WTC11 (cell line): Measurements from ENCODE around the gene BSN. TPM values are rescaled to one million over a fixed set of nuclear protein-coding genes. Genes with fewer than 3 reads are reported as not detected.

Experiments
- ATAC-seq: fragments of 200-7000 bp; cut with Tn5 transposase; 2 replicates; pipeline ENCODE4 v1.10.0; 2021; ENCODE audit warnings: mild to moderate bottlenecking, moderate library complexity
- CTCF ChIA-PET: fragments of 300-600 bp; sonication (Branson Sonifier 250); formaldehyde crosslinking; loops from one replicate; lab custom pipeline; 2021; ENCODE audit warnings: antibody characterized with exemption; lab: Charles Lee
- POLR2A ChIA-PET: fragments of 350-600 bp; sonication (Branson Sonifier 250); formaldehyde crosslinking; loops from one replicate; lab custom pipeline; 2021; ENCODE audit warnings: antibody characterized with exemption; lab: Charles Lee
- DNase-seq: peaks from one replicate; pipeline ENCODE4 v3.0.0; 2021; ENCODE audit warnings: low spot score
- H3K27ac Mint-ChIP-seq: 2 replicates; pipeline ENCODE4 v1.8.0; 2021; ENCODE audit warnings: mixed read lengths
- H3K27me3 Mint-ChIP-seq: 2 replicates; pipeline ENCODE4 v1.8.0; 2021; ENCODE audit warnings: low read depth, mild to moderate bottlenecking, moderate library complexity, mixed read lengths
- H3K36me3 Mint-ChIP-seq: 2 replicates; pipeline ENCODE4 v1.8.0; 2021; ENCODE audit warnings: mixed read lengths
- H3K4me1 Mint-ChIP-seq: 2 replicates; pipeline ENCODE4 v1.8.0; 2022; ENCODE audit warnings: mixed read lengths
- H3K4me3 Mint-ChIP-seq: 2 replicates; pipeline ENCODE4 v1.8.0; 2021; ENCODE audit warnings: mild to moderate bottlenecking, moderate library complexity, mixed read lengths
- H3K9me3 Mint-ChIP-seq: 2 replicates; pipeline ENCODE4 v1.8.0; 2021; ENCODE audit warnings: mixed read lengths
- CREM ChIP-seq: sonication (generic); formaldehyde crosslinking; IDR thresholded peaks from 2 replicates; pipeline ENCODE4 v1.8.1; 2022; ENCODE audit warnings: mild to moderate bottlenecking, missing genetic modification reagents, moderate library complexity
- FOXP1 ChIP-seq: sonication (generic); formaldehyde crosslinking; IDR thresholded peaks from 2 replicates; pipeline ENCODE4 v1.8.0; 2022; ENCODE audit warnings: missing genetic modification reagents, mild to moderate bottlenecking, moderate library complexity, borderline replicate concordance
- GABPB1 ChIP-seq: sonication (generic); formaldehyde crosslinking; IDR thresholded peaks from 2 replicates; pipeline ENCODE4 v1.8.1; 2023; ENCODE audit warnings: mild to moderate bottlenecking, missing genetic modification reagents
- KAT7 ChIP-seq: sonication (generic); formaldehyde crosslinking; IDR thresholded peaks from 2 replicates; pipeline ENCODE4 v1.8.1; 2023; ENCODE audit warnings: missing genetic modification reagents, mild to moderate bottlenecking, borderline replicate concordance
- MLX ChIP-seq: sonication (generic); formaldehyde crosslinking; IDR thresholded peaks from 2 replicates; pipeline ENCODE4 v1.8.1; 2023; ENCODE audit warnings: mild to moderate bottlenecking, missing genetic modification reagents, moderate library complexity
- NR3C1 ChIP-seq: sonication (generic); formaldehyde crosslinking; conservative IDR thresholded peaks from 2 replicates; pipeline ENCODE4 v1.8.1; 2023; ENCODE audit warnings: low read depth, mild to moderate bottlenecking, missing genetic modification reagents
- OVOL2 ChIP-seq: fragments of 250-450 bp; sonication (Bioruptor Pico); IDR thresholded peaks from 2 replicates; pipeline ENCODE4 v1.9.0; 2021; ENCODE audit warnings: mild to moderate bottlenecking, borderline replicate concordance
- RORB ChIP-seq: fragments of 250-450 bp; sonication (Bioruptor Pico); IDR thresholded peaks from 2 replicates; pipeline ENCODE4 v1.9.0; 2021; ENCODE audit warnings: mild to moderate bottlenecking
- SMAD4 ChIP-seq: sonication (generic); formaldehyde crosslinking; IDR thresholded peaks from 2 replicates; pipeline ENCODE4 v1.8.0; 2022; ENCODE audit warnings: mild to moderate bottlenecking, missing genetic modification reagents
- STAT6 ChIP-seq: sonication (generic); formaldehyde crosslinking; conservative IDR thresholded peaks from 2 replicates; pipeline ENCODE4 v1.8.1; 2023; ENCODE audit warnings: mild to moderate bottlenecking, low read depth, missing genetic modification reagents, moderate library complexity
- ZNF121 ChIP-seq: sonication (generic); formaldehyde crosslinking; IDR thresholded peaks from 2 replicates; pipeline ENCODE4 v1.8.0; 2023; ENCODE audit warnings: missing genetic modification reagents
- ZNF138 ChIP-seq: sonication (generic); formaldehyde crosslinking; conservative IDR thresholded peaks from 2 replicates; pipeline ENCODE4 v1.8.1; 2022; ENCODE audit warnings: mild to moderate bottlenecking, moderate library complexity, missing genetic modification reagents
- ZNF263 ChIP-seq: sonication (generic); formaldehyde crosslinking; IDR thresholded peaks from 2 replicates; pipeline ENCODE4 v1.8.1; 2022; ENCODE audit warnings: low read depth, mild to moderate bottlenecking, moderate library complexity, missing genetic modification reagents
- ZNF396 ChIP-seq: fragments of 250-450 bp; sonication (Bioruptor Pico); IDR thresholded peaks from 2 replicates; pipeline ENCODE4 v1.8.0; 2021; ENCODE audit warnings: mild to moderate bottlenecking, moderate library complexity, borderline replicate concordance
- ZNF423 ChIP-seq: fragments of 250-450 bp; sonication (Bioruptor Pico); IDR thresholded peaks from 2 replicates; pipeline ENCODE4 v2.1.2; 2022; ENCODE audit warnings: mild to moderate bottlenecking, moderate library complexity
- ZNF671 ChIP-seq: fragments of 250-450 bp; sonication (Bioruptor Pico); IDR thresholded peaks from 2 replicates; pipeline ENCODE4 v1.8.0; 2021; ENCODE audit warnings: mild to moderate bottlenecking
- ZSCAN18 ChIP-seq: fragments of 250-450 bp; sonication (Bioruptor Pico); IDR thresholded peaks from 2 replicates; pipeline ENCODE4 v2.1.2; 2022; ENCODE audit warnings: mild to moderate bottlenecking, moderate library complexity
- total RNA-seq: library from RNA; stranded (reverse); gene quantifications from 3 replicates; pipeline ENCODE4 v1.2.3, GENCODE V29; 2021
- TF ChIP-seq, protein P1 (sequence below): sonication (generic); formaldehyde crosslinking; IDR thresholded peaks from 2 replicates; pipeline ENCODE4 v1.8.1; 2023; ENCODE audit warnings: mild to moderate bottlenecking, missing genetic modification reagents, borderline replicate concordance
- TF ChIP-seq, protein P2 (sequence below): sonication (generic); formaldehyde crosslinking; IDR thresholded peaks from 2 replicates; pipeline ENCODE4 v1.8.1; 2022; ENCODE audit warnings: low read depth, missing genetic modification reagents, borderline replicate concordance
- TF ChIP-seq, protein P3 (sequence below): fragments of 250-450 bp; sonication (Bioruptor Pico); IDR thresholded peaks from 2 replicates; pipeline ENCODE4 v1.8.0; 2021; ENCODE audit warnings: mild to moderate bottlenecking

BSN gene
- total RNA-seq, 1 experiment from 2014 or later: 2.8 TPM

DNA sequence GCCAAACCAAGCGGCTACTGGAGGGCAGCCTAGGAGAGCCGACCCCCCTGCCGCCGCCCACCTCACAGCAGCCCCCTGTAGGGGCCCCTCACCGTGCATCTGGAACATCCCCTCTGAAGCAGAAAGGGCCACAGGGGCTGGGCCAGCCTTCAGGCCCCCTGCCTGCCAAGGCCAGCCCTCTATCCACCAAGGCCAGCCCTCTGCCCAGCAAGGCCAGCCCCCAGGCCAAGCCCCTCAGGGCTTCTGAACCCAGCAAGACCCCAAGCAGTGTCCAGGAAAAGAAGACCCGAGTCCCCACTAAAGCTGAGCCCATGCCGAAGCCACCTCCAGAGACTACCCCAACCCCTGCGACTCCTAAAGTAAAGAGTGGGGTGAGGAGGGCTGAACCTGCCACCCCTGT is 96.4 kb downstream of the BSN start:
- ATAC-seq (no peak), DNase-seq (no peak)
- no peak for TF ChIP-seq ZNF423 (CRISPR knock-in tag)
- TF ChIP-seq ZNF138: no peak
- no peak for TF ChIP-seq STAT6 (CRISPR knock-in tag)
- no peak for TF ChIP-seq KAT7 (CRISPR knock-in tag)
- TF ChIP-seq RORB (CRISPR knock-in tag): no peak
- no peak for TF ChIP-seq ZNF121 (CRISPR knock-in tag)
- no peak for TF ChIP-seq GABPB1 (CRISPR knock-in tag)
- no peak for TF ChIP-seq FOXP1
- TF ChIP-seq ZNF671 (CRISPR knock-in tag): no peak
- TF ChIP-seq, protein P1, sequence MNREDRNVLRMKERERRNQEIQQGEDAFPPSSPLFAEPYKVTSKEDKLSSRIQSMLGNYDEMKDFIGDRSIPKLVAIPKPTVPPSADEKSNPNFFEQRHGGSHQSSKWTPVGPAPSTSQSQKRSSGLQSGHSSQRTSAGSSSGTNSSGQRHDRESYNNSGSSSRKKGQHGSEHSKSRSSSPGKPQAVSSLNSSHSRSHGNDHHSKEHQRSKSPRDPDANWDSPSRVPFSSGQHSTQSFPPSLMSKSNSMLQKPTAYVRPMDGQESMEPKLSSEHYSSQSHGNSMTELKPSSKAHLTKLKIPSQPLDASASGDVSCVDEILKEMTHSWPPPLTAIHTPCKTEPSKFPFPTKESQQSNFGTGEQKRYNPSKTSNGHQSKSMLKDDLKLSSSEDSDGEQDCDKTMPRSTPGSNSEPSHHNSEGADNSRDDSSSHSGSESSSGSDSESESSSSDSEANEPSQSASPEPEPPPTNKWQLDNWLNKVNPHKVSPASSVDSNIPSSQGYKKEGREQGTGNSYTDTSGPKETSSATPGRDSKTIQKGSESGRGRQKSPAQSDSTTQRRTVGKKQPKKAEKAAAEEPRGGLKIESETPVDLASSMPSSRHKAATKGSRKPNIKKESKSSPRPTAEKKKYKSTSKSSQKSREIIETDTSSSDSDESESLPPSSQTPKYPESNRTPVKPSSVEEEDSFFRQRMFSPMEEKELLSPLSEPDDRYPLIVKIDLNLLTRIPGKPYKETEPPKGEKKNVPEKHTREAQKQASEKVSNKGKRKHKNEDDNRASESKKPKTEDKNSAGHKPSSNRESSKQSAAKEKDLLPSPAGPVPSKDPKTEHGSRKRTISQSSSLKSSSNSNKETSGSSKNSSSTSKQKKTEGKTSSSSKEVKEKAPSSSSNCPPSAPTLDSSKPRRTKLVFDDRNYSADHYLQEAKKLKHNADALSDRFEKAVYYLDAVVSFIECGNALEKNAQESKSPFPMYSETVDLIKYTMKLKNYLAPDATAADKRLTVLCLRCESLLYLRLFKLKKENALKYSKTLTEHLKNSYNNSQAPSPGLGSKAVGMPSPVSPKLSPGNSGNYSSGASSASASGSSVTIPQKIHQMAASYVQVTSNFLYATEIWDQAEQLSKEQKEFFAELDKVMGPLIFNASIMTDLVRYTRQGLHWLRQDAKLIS (CRISPR knock-in tag): no peak
- Mint-ChIP-seq H3K27me3 (no peaks in the 10 kb centered on the region), H3K27ac (no peak overlapping the region), H3K9me3 (no peaks in the 10 kb centered on the region), H3K4me3 (no peak overlapping the region), H3K36me3 (no peaks in the 10 kb centered on the region), H3K4me1 (no peaks in the 10 kb centered on the region)
- ChIA-PET CTCF (no interaction called here), POLR2A (no interaction called here)

DNA sequence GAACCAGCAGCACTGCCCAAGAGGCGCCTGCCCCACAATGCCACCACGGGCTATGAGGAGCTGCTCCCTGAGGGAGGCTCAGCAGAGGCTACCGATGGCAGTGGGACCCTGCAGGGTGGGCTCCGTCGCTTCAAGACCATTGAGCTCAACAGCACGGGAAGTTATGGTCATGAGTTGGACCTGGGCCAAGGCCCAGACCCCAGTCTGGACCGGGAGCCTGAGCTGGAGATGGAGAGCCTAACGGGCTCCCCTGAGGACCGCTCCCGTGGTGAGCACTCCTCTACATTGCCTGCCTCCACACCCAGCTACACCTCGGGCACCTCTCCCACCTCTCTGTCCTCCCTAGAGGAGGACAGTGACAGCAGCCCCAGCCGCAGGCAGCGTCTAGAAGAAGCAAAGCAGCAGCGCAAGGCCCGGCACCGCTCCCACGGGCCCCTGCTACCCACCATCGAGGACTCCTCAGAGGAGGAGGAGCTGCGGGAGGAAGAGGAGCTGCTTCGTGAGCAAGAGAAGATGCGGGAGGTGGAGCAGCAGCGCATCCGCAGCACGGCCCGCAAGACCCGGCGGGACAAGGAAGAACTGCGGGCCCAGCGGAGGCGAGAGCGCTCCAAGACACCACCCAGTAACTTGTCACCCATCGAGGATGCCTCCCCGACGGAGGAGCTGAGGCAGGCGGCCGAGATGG is 98.1 kb downstream of the BSN start:
- Mint-ChIP-seq H3K27me3 (no peaks in the 10 kb centered on the region), H3K9me3 (no peaks in the 10 kb centered on the region), H3K36me3 (no peaks in the 10 kb centered on the region), H3K27ac (no peak overlapping the region), H3K4me1 (no peaks in the 10 kb centered on the region), H3K4me3 (no peak overlapping the region)
- DNase-seq (no peak), ATAC-seq (no peak)
- TF ChIP-seq ZNF423 (CRISPR knock-in tag) (no peak), NR3C1 (no peak)
- TF ChIP-seq, protein P2, sequence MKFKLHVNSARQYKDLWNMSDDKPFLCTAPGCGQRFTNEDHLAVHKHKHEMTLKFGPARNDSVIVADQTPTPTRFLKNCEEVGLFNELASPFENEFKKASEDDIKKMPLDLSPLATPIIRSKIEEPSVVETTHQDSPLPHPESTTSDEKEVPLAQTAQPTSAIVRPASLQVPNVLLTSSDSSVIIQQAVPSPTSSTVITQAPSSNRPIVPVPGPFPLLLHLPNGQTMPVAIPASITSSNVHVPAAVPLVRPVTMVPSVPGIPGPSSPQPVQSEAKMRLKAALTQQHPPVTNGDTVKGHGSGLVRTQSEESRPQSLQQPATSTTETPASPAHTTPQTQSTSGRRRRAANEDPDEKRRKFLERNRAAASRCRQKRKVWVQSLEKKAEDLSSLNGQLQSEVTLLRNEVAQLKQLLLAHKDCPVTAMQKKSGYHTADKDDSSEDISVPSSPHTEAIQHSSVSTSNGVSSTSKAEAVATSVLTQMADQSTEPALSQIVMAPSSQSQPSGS (CRISPR knock-in tag): no peak
- ChIA-PET POLR2A (no interaction called here), CTCF (interaction anchor here (0.6 to 1.5 kb wide), 3 partner anchors 89 to 113 kb away, joined by 4 to 6 read pairs (median 6); no protein-coding TSS in a partner anchor)

GRCh38 chr3:49652903-49653415 is 98.7 kb downstream of the BSN start:
- CTCF ChIA-PET: interaction anchor here (0.6 to 2.2 kb wide), 3 partner anchors 90 to 113 kb away, joined by 4 to 8 read pairs (median 6); no protein-coding TSS in a partner anchor
- Mint-ChIP-seq H3K36me3 (no peaks in the 10 kb centered on the region), H3K27me3 (no peaks in the 10 kb centered on the region), H3K4me3 (no peak overlapping the region), H3K4me1 (no peaks in the 10 kb centered on the region), H3K27ac (no peak overlapping the region), H3K9me3 (no peaks in the 10 kb centered on the region)
- no peak for DNase-seq
- POLR2A ChIA-PET: no interaction called here
- no peak for ATAC-seq
- TF ChIP-seq ZNF263 (CRISPR knock-in tag): no peak
- TF ChIP-seq MLX (CRISPR knock-in tag): no peak
- TF ChIP-seq ZSCAN18 (CRISPR knock-in tag): no peak
- TF ChIP-seq, protein P3, sequence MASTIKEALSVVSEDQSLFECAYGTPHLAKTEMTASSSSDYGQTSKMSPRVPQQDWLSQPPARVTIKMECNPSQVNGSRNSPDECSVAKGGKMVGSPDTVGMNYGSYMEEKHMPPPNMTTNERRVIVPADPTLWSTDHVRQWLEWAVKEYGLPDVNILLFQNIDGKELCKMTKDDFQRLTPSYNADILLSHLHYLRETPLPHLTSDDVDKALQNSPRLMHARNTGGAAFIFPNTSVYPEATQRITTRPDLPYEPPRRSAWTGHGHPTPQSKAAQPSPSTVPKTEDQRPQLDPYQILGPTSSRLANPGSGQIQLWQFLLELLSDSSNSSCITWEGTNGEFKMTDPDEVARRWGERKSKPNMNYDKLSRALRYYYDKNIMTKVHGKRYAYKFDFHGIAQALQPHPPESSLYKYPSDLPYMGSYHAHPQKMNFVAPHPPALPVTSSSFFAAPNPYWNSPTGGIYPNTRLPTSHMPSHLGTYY: no peak
- no peak for TF ChIP-seq CREM
- TF ChIP-seq ZNF396 (CRISPR knock-in tag): no peak
- no peak for TF ChIP-seq SMAD4 (CRISPR knock-in tag)
- TF ChIP-seq OVOL2 (CRISPR knock-in tag): no peak
- no peak for TF ChIP-seq ZNF423 (CRISPR knock-in tag)
